ENCODE data around the gene CYP4F12.

CYP4F12 gene

GRCh38 chr19:15715642-15716041, 42.8 kb downstream of the CYP4F12 start:
- DNase-seq, result no peak

- no peak for DNase-seq
These were observed 44.9 kb downstream of the CYP4F12 start for GRCh38 chr19:15717809-15718208.

GRCh38 chr19:15721268-15721667, 48.4 kb downstream of the CYP4F12 start:
- DNase-seq, result no peak

GRCh38 chr19:15722956-15723355, 50.1 kb downstream of the CYP4F12 start:
- no peak for DNase-seq

GRCh38 chr19:15727724-15728123, 54.8 kb downstream of the CYP4F12 start, which contains the start of gene OR10H2:
Gene OR10H2 (plus strand): TSS chr19:15728024. CDS start chr19:15728044, 20 bp downstream.
- DNase-seq, result no peak

- DNase-seq, result no peak
These were observed 57.7 kb downstream of the CYP4F12 start for GRCh38 chr19:15730538-15730937.

- DNase-seq, result no peak
These were observed 59.5 kb downstream of the CYP4F12 start for GRCh38 chr19:15732388-15732787.

- no peak for DNase-seq
These were observed 61.0 kb downstream of the CYP4F12 start for GRCh38 chr19:15733895-15734294.

GRCh38 chr19:15737722-15738121, 64.8 kb downstream of the CYP4F12 start, which contains the start of gene OR10H3:
Gene OR10H3 (plus strand): TSS chr19:15737985. CDS start chr19:15741393, 3,408 bp downstream.
- no peak for DNase-seq

- no peak for DNase-seq
These were observed 67.9 kb downstream of the CYP4F12 start for GRCh38 chr19:15740785-15741184.
